ENCODE data around the gene PBX4.

PBX4 gene

GRCh38 chr19:19637523-19638251, 19.2 kb upstream of the PBX4 start:
- no peak for TF ChIP-seq CTCF (IDR thresholded peaks at IDR 0.05; ENCODE audit: low read depth, low read length, missing control alignments)
- no peak for DNase-seq (ENCODE audit: extremely low read depth, low read depth)
- H3K4me3 ChIP-seq (replicated peaks; ENCODE audit: low read depth, low read length) = no peak overlapping the region

- no peak for DNase-seq (ENCODE audit: extremely low read depth, low read depth)
- H3K4me3 ChIP-seq (replicated peaks; ENCODE audit: low read depth, low read length) = no peak overlapping the region
- TF ChIP-seq CTCF (IDR thresholded peaks at IDR 0.05; ENCODE audit: low read depth, low read length, missing control alignments) = no peak
These were observed 18.7 kb upstream of the PBX4 start for GRCh38 chr19:19637186-19637522.

- H3K4me3 ChIP-seq (replicated peaks; ENCODE audit: low read depth, low read length) = no peak overlapping the region
- TF ChIP-seq CTCF (IDR thresholded peaks at IDR 0.05; ENCODE audit: low read depth, low read length, missing control alignments) = no peak
- DNase-seq (ENCODE audit: extremely low read depth, low read depth) = no peak
These were observed 18.2 kb upstream of the PBX4 start for GRCh38 chr19:19636573-19637185.

GRCh38 chr19:19635313-19635702, 16.8 kb upstream of the PBX4 start:
- H3K4me3 ChIP-seq (replicated peaks; ENCODE audit: low read depth, low read length) = no peak overlapping the region
- no peak for TF ChIP-seq CTCF (IDR thresholded peaks at IDR 0.05; ENCODE audit: low read depth, low read length, missing control alignments)
- no peak for DNase-seq (ENCODE audit: extremely low read depth, low read depth)

- no peak for TF ChIP-seq CTCF (IDR thresholded peaks at IDR 0.05; ENCODE audit: low read depth, low read length, missing control alignments)
- no peak for DNase-seq (ENCODE audit: extremely low read depth, low read depth)
- H3K4me3 ChIP-seq (replicated peaks; ENCODE audit: low read depth, low read length) = no peak overlapping the region
These were observed 16.2 kb upstream of the PBX4 start for GRCh38 chr19:19634516-19635312.

- DNase-seq (ENCODE audit: extremely low read depth, low read depth) = no peak
- no peak overlapping the region for H3K4me3 ChIP-seq (replicated peaks; ENCODE audit: low read depth, low read length)
- TF ChIP-seq CTCF (IDR thresholded peaks at IDR 0.05; ENCODE audit: low read depth, low read length, missing control alignments) = no peak
These were observed 15.4 kb upstream of the PBX4 start for GRCh38 chr19:19633711-19634515.
